GOT3 (cell line): ENCODE measurements around the gene MICAL1.
"Not testable (repeated sequence)": the region's sequence is repeated elsewhere in the genome, so short reads cannot be mapped to it uniquely, and the experiment has no call there.

Source experiments
- DNase-seq: peaks from one replicate; lab custom pipeline; 2025; ENCODE audit warnings: mixed read lengths; lab: John Stamatoyannopoulos, UW

Gene MICAL1

DNA sequence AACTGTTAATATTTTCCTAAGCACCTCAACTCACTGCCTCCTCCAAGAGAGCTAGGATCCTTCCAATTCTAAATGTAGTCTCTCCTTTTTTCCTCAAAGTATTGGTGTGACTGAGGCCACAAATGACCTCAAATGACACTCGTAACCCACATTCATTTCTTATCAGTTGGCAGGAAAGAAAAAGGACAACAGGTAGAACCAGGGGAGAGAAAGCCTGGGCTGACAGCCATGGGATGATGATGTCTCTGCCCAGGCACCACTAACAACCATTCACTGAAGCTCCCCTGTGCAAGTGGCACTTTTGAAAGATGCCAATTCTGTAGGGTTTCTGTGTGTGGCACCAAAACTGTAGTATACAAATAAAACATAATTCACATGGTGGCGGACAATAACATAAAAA, 20.1 kb upstream of the MICAL1 start:
- DNase-seq: no peak

- DNase-seq: no peak
These were observed 19.4 kb upstream of the MICAL1 start for GRCh38 chr6:109474995-109475394.

GRCh38 chr6:109473120-109473519, 17.5 kb upstream of the MICAL1 start:
- no peak for DNase-seq

GRCh38 chr6:109472132-109472995, 16.8 kb upstream of the MICAL1 start:
- no peak for DNase-seq

GRCh38 chr6:109471105-109471810, 15.7 kb upstream of the MICAL1 start:
- DNase-seq: no peak

- no peak for DNase-seq
These were observed 14.1 kb upstream of the MICAL1 start for GRCh38 chr6:109469591-109470189.

- DNase-seq: no peak
These were observed 12.1 kb upstream of the MICAL1 start for GRCh38 chr6:109467696-109468095.

DNA sequence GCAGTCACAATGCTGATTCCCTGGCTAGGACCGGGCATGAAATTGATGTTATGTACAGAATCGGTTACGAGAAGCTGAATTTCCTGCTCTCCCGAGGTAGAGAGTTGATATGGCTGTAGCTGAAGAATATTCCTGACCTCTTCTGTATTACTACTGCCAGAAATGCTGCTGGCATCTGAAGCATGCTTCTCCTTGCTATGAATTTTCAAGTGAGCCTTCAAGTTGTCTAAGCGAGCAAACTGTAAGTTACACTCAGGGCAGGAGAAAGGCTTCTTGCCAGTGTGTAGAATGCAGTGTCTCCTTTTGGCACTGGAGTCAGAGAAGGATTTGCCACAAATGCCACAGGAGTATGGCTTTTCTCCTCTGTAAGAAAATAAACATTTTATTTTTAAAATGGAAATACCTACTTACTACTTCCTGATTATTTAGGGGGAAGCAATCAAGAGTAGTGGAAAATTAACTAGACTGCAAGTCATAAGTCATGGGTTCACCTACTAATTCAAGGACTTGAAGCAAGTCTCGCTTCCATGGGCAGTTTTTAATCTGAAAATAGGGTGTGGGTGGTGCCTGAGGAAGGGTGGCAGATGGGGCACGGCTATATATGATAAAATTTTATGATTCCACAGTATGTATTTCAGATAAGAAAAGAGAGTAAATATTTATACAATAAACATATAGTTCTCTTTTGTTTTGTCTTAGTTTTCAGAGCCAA, 10.8 kb upstream of the MICAL1 start:
- no peak for DNase-seq

- no peak for DNase-seq
These were observed 10.2 kb upstream of the MICAL1 start for GRCh38 chr6:109465772-109466171.

GRCh38 chr6:109461733-109462526, 6.4 kb upstream of the MICAL1 start:
- no peak for DNase-seq

DNA sequence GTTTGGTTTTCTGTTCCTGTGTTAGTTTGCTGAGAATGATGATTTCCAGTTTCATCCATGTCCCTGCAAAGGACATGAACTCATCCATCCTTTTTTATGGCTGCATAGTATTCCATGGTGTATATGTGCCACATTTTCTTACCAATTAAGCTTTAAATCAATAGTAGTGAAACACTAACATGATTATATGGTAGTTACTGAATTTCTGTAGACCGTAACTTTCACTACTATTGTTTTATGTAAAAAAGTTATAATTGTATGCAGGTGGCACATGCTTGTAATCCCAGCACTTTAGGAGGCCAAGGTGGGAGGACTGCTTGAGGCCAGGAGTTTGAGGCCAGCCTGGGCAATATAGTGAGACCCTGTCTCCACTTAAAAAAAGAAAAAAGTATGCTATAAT, 5.6 kb upstream of the MICAL1 start:
- DNase-seq: not testable (repeated sequence)

- DNase-seq: no peak
These were observed 4.7 kb upstream of the MICAL1 start for GRCh38 chr6:109460161-109460829.

DNA sequence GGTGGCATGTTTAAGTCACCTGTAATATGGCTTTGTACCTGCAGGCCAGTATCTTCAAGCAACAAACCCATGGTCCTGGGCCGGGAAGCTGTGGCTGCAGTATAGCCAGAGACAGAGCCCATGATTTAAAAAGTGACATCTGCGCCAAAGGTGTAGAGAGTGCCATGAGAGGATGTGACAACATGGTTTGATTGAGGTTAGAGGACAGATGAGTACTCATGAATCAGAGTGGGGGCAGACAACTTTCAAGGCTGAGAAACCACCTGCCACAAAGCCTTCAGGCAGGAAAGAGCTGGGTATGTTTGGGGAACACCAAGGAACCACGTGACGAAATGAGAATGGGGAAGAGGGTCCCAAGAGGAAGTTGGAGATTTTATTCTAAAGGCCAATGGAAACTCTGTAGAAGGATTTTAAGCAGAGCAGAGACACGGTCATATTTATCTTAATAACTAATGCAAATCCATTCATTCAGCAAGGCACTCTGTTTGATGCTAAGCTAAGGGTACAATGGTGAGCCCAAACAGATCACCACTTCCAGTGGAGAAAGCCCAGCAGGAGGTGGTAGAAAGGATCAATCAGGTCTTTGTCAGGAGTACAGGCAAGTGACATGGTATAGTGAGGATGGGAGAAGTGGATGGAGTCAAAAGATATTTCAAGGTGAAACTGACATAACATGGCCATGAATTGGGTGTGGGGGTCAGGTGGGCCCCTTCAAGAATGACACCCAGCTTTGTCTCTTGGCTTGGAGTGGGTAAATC, 3.4 kb upstream of the MICAL1 start:
- DNase-seq: no peak

DNA sequence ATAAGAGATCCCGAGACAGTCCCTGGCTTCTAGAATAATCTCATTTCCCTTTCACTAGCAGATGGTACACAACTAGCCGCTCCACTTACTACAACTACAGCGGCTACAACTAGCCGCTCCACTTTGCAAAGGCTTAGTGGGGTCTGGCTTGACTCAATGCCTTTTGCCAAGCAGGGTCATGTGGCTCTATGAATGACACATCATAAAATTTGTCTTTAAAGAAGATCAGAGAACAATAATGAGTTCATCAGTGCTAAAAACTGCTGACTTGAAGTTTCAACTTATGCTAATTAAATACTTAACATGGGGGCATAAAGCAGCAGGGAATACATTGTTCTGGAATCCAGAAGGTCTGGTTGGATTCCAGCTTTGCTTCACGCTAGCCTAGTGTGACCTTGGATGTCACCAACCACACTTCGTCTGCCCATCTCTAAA, 2.0 kb upstream of the MICAL1 start:
- no peak for DNase-seq

- DNase-seq: no peak
These were observed 1.4 kb upstream of the MICAL1 start for GRCh38 chr6:109456710-109457561.

- no peak for DNase-seq
These were observed 575 bp upstream of the MICAL1 start for GRCh38 chr6:109456111-109456583.

- DNase-seq: no peak
These were observed 806 bp downstream of the MICAL1 start for GRCh38 chr6:109454496-109455436.
